IMR-90 (cell line): Measurements from ENCODE around the gene NEURL2. TPM values are rescaled to one million over a fixed set of nuclear protein-coding genes. Genes with fewer than 3 reads are reported as not detected.

Source experiments
- ATAC-seq: fragments of 200-7000 bp; cut with Tn5 transposase; 2 replicates; pipeline ENCODE4 v1.9.1; 2020; ENCODE audit warnings: low read depth, mild to moderate bottlenecking, moderate library complexity
- BruUV-seq: library from RNA; stranded (reverse); fragments of 400-500 nt; replicated peaks from 2 replicates; lab custom pipeline; 2021; lab: Mats Ljungman, UMichigan
- CTCF ChIA-PET: fragments of 300-600 bp; formaldehyde crosslinking; extraction: SDS; loops from one replicate; lab custom pipeline; 2021; ENCODE audit warnings: antibody characterized with exemption; lab: Yijun Ruan, JAX
- POLR2A ChIA-PET: fragments of 300-600 bp; sonication (Branson Sonifier 250); formaldehyde crosslinking; loops from one replicate; lab custom pipeline; 2022; ENCODE audit warnings: antibody characterized with exemption; ENCODE audit not compliant: unreplicated experiment; lab: Charles Lee
- DNase-seq: peaks from one replicate; pipeline ENCODE4 v3.0.0; 2013
- H2AFZ ChIP-seq: replicated peaks from 2 replicates; pipeline ENCODE3; 2013; ENCODE audit warnings: low read length, mild to moderate bottlenecking; ENCODE audit not compliant: poor library complexity
- H2AK5ac ChIP-seq: 2 replicates; pipeline ENCODE4 v1.6.1; 2013; ENCODE audit warnings: low read depth, low read length, inconsistent platforms
- H2AK9ac ChIP-seq: replicated peaks from 2 replicates; pipeline ENCODE3; 2013; ENCODE audit warnings: mild to moderate bottlenecking, low read depth, low read length, moderate library complexity; ENCODE audit not compliant: poor library complexity
- H2BK120ac ChIP-seq: 2 replicates; pipeline ENCODE4 v1.6.1; 2013; ENCODE audit warnings: low read depth, low read length, inconsistent platforms
- H2BK15ac ChIP-seq: 3 replicates; pipeline ENCODE4 v1.6.1; 2013; ENCODE audit warnings: low read depth, low read length, inconsistent platforms
- H2BK20ac ChIP-seq: 2 replicates; pipeline ENCODE4 v1.6.1; 2013; ENCODE audit warnings: low read depth, mild to moderate bottlenecking, inconsistent platforms, low read length, moderate library complexity
- H2BK5ac ChIP-seq: 2 replicates; pipeline ENCODE4 v1.6.1; 2013; ENCODE audit warnings: mild to moderate bottlenecking, low read depth, low read length, inconsistent platforms; ENCODE audit not compliant: poor library complexity, severe bottlenecking
- H3K14ac ChIP-seq: replicated peaks from 2 replicates; pipeline ENCODE4 v1.6.1; 2013; ENCODE audit warnings: low read depth, low read length, inconsistent platforms
- H3K18ac ChIP-seq: 2 replicates; pipeline ENCODE4 v1.6.1; 2013; ENCODE audit warnings: low read depth, low read length, control low read depth
- H3K23ac ChIP-seq: 2 replicates; pipeline ENCODE4 v1.6.1; 2013; ENCODE audit warnings: low read depth, low read length, inconsistent platforms
- H3K27ac ChIP-seq: 2 replicates; pipeline ENCODE4 v1.5.1; 2013; ENCODE audit warnings: mild to moderate bottlenecking, control low read depth, low read length; ENCODE audit not compliant: insufficient read depth
- H3K27me3 ChIP-seq: 2 replicates; pipeline ENCODE4 v1.6.1; 2013; ENCODE audit warnings: low read length; ENCODE audit not compliant: control insufficient read depth, insufficient read depth
- H3K36me3 ChIP-seq: 2 replicates; pipeline ENCODE4 v1.6.1; 2013; ENCODE audit warnings: low read length, mixed read lengths; ENCODE audit not compliant: control insufficient read depth, insufficient read depth
- H3K4ac ChIP-seq: 2 replicates; pipeline ENCODE4 v1.6.1; 2013; ENCODE audit warnings: low read depth, low read length, inconsistent platforms
- H3K4me1 ChIP-seq: 2 replicates; pipeline ENCODE4 v1.6.1; 2013; ENCODE audit warnings: low read length, mixed read lengths; ENCODE audit not compliant: control insufficient read depth, insufficient read depth
- H3K4me2 ChIP-seq: 2 replicates; pipeline ENCODE4 v1.6.1; 2013; ENCODE audit warnings: low read depth, mild to moderate bottlenecking, control low read depth, low read length, moderate library complexity
- H3K4me3 ChIP-seq: 2 replicates; pipeline ENCODE4 v1.5.1; 2013; ENCODE audit warnings: low read depth, mild to moderate bottlenecking, control low read depth, low read length, moderate library complexity; ENCODE audit not compliant: insufficient read depth
- H3K56ac ChIP-seq: 2 replicates; pipeline ENCODE4 v1.6.1; 2013; ENCODE audit warnings: low read length, inconsistent platforms; ENCODE audit not compliant: insufficient read depth; ENCODE audit errors: extremely low read depth
- H3K79me1 ChIP-seq, 2 experiments: 2 replicates each; pipeline ENCODE4 v1.6.1; 2013; ENCODE audit warnings: low read length in 2 of 2, inconsistent platforms in 1 of 2, low read depth in 1 of 2
- H3K9ac ChIP-seq: 2 replicates; pipeline ENCODE4 v1.6.1; 2013; ENCODE audit warnings: low read depth, low read length, control low read depth
- H3K9me1 ChIP-seq: 2 replicates; pipeline ENCODE4 v1.6.1; 2013; ENCODE audit warnings: low read length, inconsistent platforms; ENCODE audit not compliant: insufficient read depth
- H3K9me3 ChIP-seq: 2 replicates; pipeline ENCODE4 v1.6.1; 2013; ENCODE audit warnings: low read length; ENCODE audit not compliant: control insufficient read depth, insufficient read depth
- H4K20me1 ChIP-seq: 2 replicates; pipeline ENCODE4 v1.6.1; 2013; ENCODE audit warnings: low read length, inconsistent platforms; ENCODE audit not compliant: insufficient read depth
- H4K5ac ChIP-seq: 2 replicates; pipeline ENCODE4 v1.6.1; 2013; ENCODE audit warnings: mild to moderate bottlenecking, low read depth, low read length, control low read depth
- H4K8ac ChIP-seq, 2 experiments: 2 replicates each; pipeline ENCODE4 v1.6.1; 2013; ENCODE audit warnings: low read depth in 2 of 2, low read length in 2 of 2, control low read depth in 1 of 2, inconsistent platforms in 1 of 2
- H4K91ac ChIP-seq: 2 replicates; pipeline ENCODE4 v1.6.1; 2013; ENCODE audit warnings: low read depth, low read length, inconsistent platforms; ENCODE audit not compliant: insufficient read depth
- BHLHE40 ChIP-seq: fragments of 150-350 bp; IDR thresholded peaks from 2 replicates; pipeline ENCODE4 v1.6.1; 2016; ENCODE audit warnings: mild to moderate bottlenecking, low read depth, low read length
- CEBPB ChIP-seq: IDR thresholded peaks from 2 replicates; pipeline ENCODE4 v1.6.1; 2012; ENCODE audit warnings: low read depth, low read length, improper control_type of control experiment
- CHD1 ChIP-seq: IDR thresholded peaks from 2 replicates; pipeline ENCODE4 v1.6.1; 2012; ENCODE audit warnings: low read depth, low read length, improper control_type of control experiment
- CTCF ChIP-seq: conservative IDR thresholded peaks from 2 replicates; pipeline ENCODE4 v1.5.1; 2012; ENCODE audit warnings: mild to moderate bottlenecking, low read depth, low read length, improper control_type of control experiment
- ELK1 ChIP-seq: fragments of 150-350 bp; IDR thresholded peaks from 2 replicates; pipeline ENCODE4 v1.6.1; 2016; ENCODE audit warnings: low read depth, mild to moderate bottlenecking, low read length, moderate library complexity, borderline replicate concordance
- FOS ChIP-seq: fragments of 150-350 bp; IDR thresholded peaks from 2 replicates; pipeline ENCODE4 v1.6.1; 2016; ENCODE audit warnings: low read depth, low read length
- MAFK ChIP-seq: IDR thresholded peaks from 2 replicates; pipeline ENCODE4 v1.6.1; 2012; ENCODE audit warnings: low read depth, low read length, improper control_type of control experiment
- MXI1 ChIP-seq: IDR thresholded peaks from 2 replicates; pipeline ENCODE4 v1.6.1; 2012; ENCODE audit warnings: low read depth, mild to moderate bottlenecking, low read length, moderate library complexity, borderline replicate concordance
- NFE2L2 ChIP-seq: fragments of 150-350 bp; IDR thresholded peaks from 2 replicates; pipeline ENCODE4 v1.6.1; 2016; ENCODE audit warnings: low read depth, mild to moderate bottlenecking, low read length
- POLR2A ChIP-seq: IDR thresholded peaks from 2 replicates; pipeline ENCODE4 v1.6.1; 2012; ENCODE audit warnings: mild to moderate bottlenecking, low read depth, low read length
- RAD21 ChIP-seq: IDR thresholded peaks from 2 replicates; pipeline ENCODE4 v1.6.1; 2012; ENCODE audit warnings: low read length, improper control_type of control experiment
- RCOR1 ChIP-seq: IDR thresholded peaks from 2 replicates; pipeline ENCODE4 v1.6.1; 2012; ENCODE audit warnings: mild to moderate bottlenecking, low read length, improper control_type of control experiment; ENCODE audit not compliant: insufficient replicate concordance
- RFX5 ChIP-seq: IDR thresholded peaks from 2 replicates; pipeline ENCODE4 v1.8.0; 2012; ENCODE audit warnings: low read depth, mild to moderate bottlenecking, low read length, moderate library complexity
- SMC3 ChIP-seq: fragments of 150-350 bp; IDR thresholded peaks from 2 replicates; pipeline ENCODE4 v1.6.1; 2016; ENCODE audit warnings: low read depth, mild to moderate bottlenecking, antibody characterized with exemption, low read length, moderate library complexity
- WGBS, 2 experiments: methylation state at CpG; one replicate each; pipeline versions ENCODE4 v1.1.5 to v1.1.7; 2013; ENCODE audit warnings: missing lambda C conversion rate in 2 of 2; ENCODE audit not compliant: insufficient read length in 1 of 2; ENCODE audit errors: extremely low coverage in 2 of 2; 5-methylcytosine and 5-hydroxymethylcytosine counted together
- dilution Hi-C: fragments of 300-500 bp; cut with HindIII; formaldehyde crosslinking; loops from one replicate; pipeline ENCODE4 v1.14.3; 2018; ENCODE audit warnings: low sequenced_read_pairs; ENCODE audit not compliant: unreplicated experiment
- in situ Hi-C: fragments of 300-500 bp; cut with MboI; formaldehyde crosslinking; loops from 3 replicates; pipeline ENCODE4 v1.14.3; 2019; ENCODE audit warnings: low sequenced_read_pairs, inconsistent platforms, mixed read lengths
- intact Hi-C: fragments of 100-400 bp; cut with micrococcal nuclease; formaldehyde crosslinking; loops from 2 replicates; pipeline ENCODE4 v1.10.0; 2022
- polyA plus RNA-seq, 3 experiments: library from polyadenylated mRNA; depleted of rRNA; stranded (reverse); fragments of >200 nt; gene quantifications; 2 replicates each; pipeline ENCODE4 v1.2.3, GENCODE V29; 2012; ENCODE audit warnings: low replicate concordance in 1 of 3
- total RNA-seq: library from RNA; depleted of rRNA; stranded (reverse); fragments of >200 nt; gene quantifications from 2 replicates; pipeline ENCODE4 v1.2.3, GENCODE V29; 2012

Gene NEURL2
- total and polyA plus RNA-seq, 2 of the 4 experiments (the other 2 are of a cell fraction): 1.1 to 2.5 TPM

DNA sequence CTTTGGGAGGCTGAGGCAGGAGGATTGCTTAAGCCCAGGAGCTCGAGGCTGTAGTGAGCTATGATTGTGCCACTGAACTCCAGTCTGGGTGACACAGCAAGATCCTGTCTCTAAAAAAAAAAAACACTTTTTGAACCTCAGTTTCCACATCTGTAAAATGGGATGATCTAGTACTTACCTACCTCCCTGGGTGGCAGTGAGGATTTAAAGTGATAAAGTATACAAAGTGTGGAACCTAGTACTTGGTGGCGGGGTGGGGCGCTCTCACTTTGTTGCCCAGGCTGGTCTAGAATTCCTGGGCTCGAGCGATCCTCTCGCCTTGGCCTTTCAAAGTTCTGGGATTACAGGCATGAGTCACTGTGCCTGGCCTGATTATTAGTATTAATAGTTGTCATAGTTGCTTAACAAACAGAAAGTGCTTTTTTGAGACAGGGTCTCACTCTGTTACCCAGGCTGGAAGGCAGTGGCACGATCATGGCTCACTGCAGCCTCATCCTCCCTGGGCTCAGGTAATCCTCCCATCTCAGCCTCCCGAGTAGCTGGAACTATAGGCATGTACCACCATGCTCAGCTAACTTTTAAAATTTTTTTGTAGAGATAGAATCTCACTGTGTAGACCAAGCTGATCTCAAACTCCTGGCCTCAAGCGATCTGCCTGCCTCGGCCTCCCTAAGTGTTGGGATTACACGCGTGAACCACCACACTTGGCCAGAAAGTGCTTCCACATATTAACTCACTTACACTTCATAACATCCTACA lies 27.9 kb upstream of the NEURL2 start:
- Histone ChIP-seq H3K4me3 (no peak overlapping the region), H3K27me3 (no peaks in the 10 kb centered on the region), H4K8ac (peak overlapping the region; percentile 37 to 62; a peak in 3 of 4 replicates), H3K9me1 (no peaks in the 10 kb centered on the region; the same call in 1 of the 2 replicates), H2AK5ac (peak overlapping the region; percentile 44; the same call in 1 of the 2 replicates), H3K56ac (no peak overlapping the region), H3K14ac (0 out of 2 replicates have a peak overlapping the region, but pooled peaks have one; percentile 58), H3K18ac (peak overlapping the region; percentile 39), H2BK5ac (peak overlapping the region; percentile 61), H2BK20ac (no peak overlapping the region; the same call in 1 of the 2 replicates), H3K36me3 (no peaks in the 10 kb centered on the region), H4K91ac (no peak overlapping the region), H2AFZ (no peak overlapping the region), H3K9ac (no peak overlapping the region), H3K4me1 (peaks cover 27% of the 10 kb centered on the region), H2AK9ac (no peak overlapping the region), H2BK120ac (peak overlapping the region; percentile 43; the same call in 1 of the 2 replicates), H4K5ac (peak overlapping the region; percentile 19), H3K23ac (no peak overlapping the region), H3K4ac (peak overlapping the region; percentile 59), H3K9me3 (no peaks in the 10 kb centered on the region), H4K20me1 (no peaks in the 10 kb centered on the region), H2BK15ac (no peak overlapping the region; the same call in 2 of the 3 replicates), H3K4me2 (no peak overlapping the region), H3K79me1 (no peaks in the 10 kb centered on the region), H3K27ac (peak overlapping the region; percentile 89; the same call in 1 of the 2 replicates)
- intact Hi-C loops: no loop called here
- TF ChIP-seq CEBPB (no peak), CHD1 (no peak), SMC3 (no peak), POLR2A (no peak), MXI1 (no peak), RFX5 (no peak), CTCF (no peak), RCOR1 (no peak), NFE2L2 (no peak), MAFK (no peak), FOS (no peak), ELK1 (no peak), BHLHE40 (no peak), RAD21 (no peak)
- peak; percentile 21 for DNase-seq
- dilution Hi-C loops: no loop called here
- in situ Hi-C loops: loop anchor here (25.0 kb wide), 1 partner anchor 582 kb away; the partner anchor contains the start of gene SDC4
- no TSS peak for BruUV-seq
- POLR2A ChIA-PET: no interaction called here
- CTCF ChIA-PET: interaction anchor here (1.0 kb wide), 1 partner anchor 27 kb away, joined by 4 read pairs; the partner anchor contains the start of gene CTSA
- no peak for ATAC-seq
- WGBS, 2 experiments: 100% methylated on average over 4 of the region's 12 CpGs; no CpG with 5 or more reads in 1 of the 2 experiments
